A549 (cell line): ENCODE data around the gene ABCB8.

ENCODE experiments used
- REST ChIP-seq: fragments of 200-600 bp; sonication (generic); IDR thresholded peaks from 2 replicates; pipeline ENCODE4 v1.6.1; 2016; ENCODE audit warnings: antibody characterized with exemption, mild to moderate bottlenecking, moderate library complexity
- TF ChIP-seq, protein P1 (sequence below): fragments of >200 bp; sonication (Bioruptor Twin); formaldehyde crosslinking; IDR thresholded peaks from 3 replicates; pipeline ENCODE4 v1.5.1; 2016

- TF ChIP-seq, protein P1, sequence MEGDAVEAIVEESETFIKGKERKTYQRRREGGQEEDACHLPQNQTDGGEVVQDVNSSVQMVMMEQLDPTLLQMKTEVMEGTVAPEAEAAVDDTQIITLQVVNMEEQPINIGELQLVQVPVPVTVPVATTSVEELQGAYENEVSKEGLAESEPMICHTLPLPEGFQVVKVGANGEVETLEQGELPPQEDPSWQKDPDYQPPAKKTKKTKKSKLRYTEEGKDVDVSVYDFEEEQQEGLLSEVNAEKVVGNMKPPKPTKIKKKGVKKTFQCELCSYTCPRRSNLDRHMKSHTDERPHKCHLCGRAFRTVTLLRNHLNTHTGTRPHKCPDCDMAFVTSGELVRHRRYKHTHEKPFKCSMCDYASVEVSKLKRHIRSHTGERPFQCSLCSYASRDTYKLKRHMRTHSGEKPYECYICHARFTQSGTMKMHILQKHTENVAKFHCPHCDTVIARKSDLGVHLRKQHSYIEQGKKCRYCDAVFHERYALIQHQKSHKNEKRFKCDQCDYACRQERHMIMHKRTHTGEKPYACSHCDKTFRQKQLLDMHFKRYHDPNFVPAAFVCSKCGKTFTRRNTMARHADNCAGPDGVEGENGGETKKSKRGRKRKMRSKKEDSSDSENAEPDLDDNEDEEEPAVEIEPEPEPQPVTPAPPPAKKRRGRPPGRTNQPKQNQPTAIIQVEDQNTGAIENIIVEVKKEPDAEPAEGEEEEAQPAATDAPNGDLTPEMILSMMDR, result no peak
- TF ChIP-seq REST, result no peak
Observed at GRCh38 chr7:151005566-151005965, 22.7 kb upstream of the ABCB8 start.
